Ishikawa (cell line): ENCODE results near the gene CFAP157.

Source experiments
- CEBPB ChIP-seq: IDR thresholded peaks from 2 replicates; pipeline ENCODE4 v1.6.1; 2012
- CREB1 ChIP-seq: IDR thresholded peaks from 2 replicates; pipeline ENCODE4 v1.6.1; 2012; ENCODE audit warnings: low read depth
- EGR1 ChIP-seq: IDR thresholded peaks from 2 replicates; pipeline ENCODE4 v1.6.1; 2012
- EP300 ChIP-seq: IDR thresholded peaks from 2 replicates; pipeline ENCODE4 v1.6.1; 2012; ENCODE audit warnings: borderline replicate concordance
- FOXM1 ChIP-seq: IDR thresholded peaks from 2 replicates; pipeline ENCODE4 v1.6.1; 2012; ENCODE audit warnings: low read depth, borderline replicate concordance
- NFIC ChIP-seq: IDR thresholded peaks from 2 replicates; pipeline ENCODE4 v1.6.1; 2012
- RAD21 ChIP-seq: IDR thresholded peaks from 2 replicates; pipeline ENCODE4 v1.6.1; 2012; ENCODE audit warnings: low read depth
- REST ChIP-seq: IDR thresholded peaks from 2 replicates; pipeline ENCODE4 v1.6.1; 2012; ENCODE audit warnings: low read depth, mild to moderate bottlenecking
- TAF1 ChIP-seq: IDR thresholded peaks from 2 replicates; pipeline ENCODE4 v1.6.1; 2012; ENCODE audit warnings: low read depth, mild to moderate bottlenecking
- TCF12 ChIP-seq: IDR thresholded peaks from 2 replicates; pipeline ENCODE4 v1.6.1; 2012; ENCODE audit warnings: low read depth
- TEAD4 ChIP-seq: IDR thresholded peaks from 2 replicates; pipeline ENCODE4 v1.6.1; 2012
- YY1 ChIP-seq: IDR thresholded peaks from 2 replicates; pipeline ENCODE4 v1.6.1; 2012; ENCODE audit warnings: low read depth
- ZBTB7A ChIP-seq: IDR thresholded peaks from 2 replicates; pipeline ENCODE4 v1.6.1; 2012; ENCODE audit warnings: low read depth
- TF ChIP-seq, protein P1 (sequence below): IDR thresholded peaks from 2 replicates; pipeline ENCODE4 v1.6.1; 2012
- TF ChIP-seq, protein P2 (sequence below): IDR thresholded peaks from 2 replicates; pipeline ENCODE4 v1.6.1; 2012

Gene CFAP157

GRCh38 chr9:127706836-127707241 is at the start of gene CFAP157:
Gene CFAP157 (plus strand): TSS chr9:127706988. CDS start chr9:127707032, 44 bp downstream.
- no peak for TF ChIP-seq YY1
- no peak for TF ChIP-seq REST
- no peak for TF ChIP-seq EGR1
- TF ChIP-seq ZBTB7A = no peak
- TF ChIP-seq RAD21 = no peak

GRCh38 chr9:127658428-127658827 is 48.4 kb upstream of the CFAP157 start:
- TF ChIP-seq RAD21 (no peak), CEBPB (no peak), REST (no peak), EP300 (no peak), EGR1 (no peak), FOXM1 (no peak), TCF12 (no peak)

DNA sequence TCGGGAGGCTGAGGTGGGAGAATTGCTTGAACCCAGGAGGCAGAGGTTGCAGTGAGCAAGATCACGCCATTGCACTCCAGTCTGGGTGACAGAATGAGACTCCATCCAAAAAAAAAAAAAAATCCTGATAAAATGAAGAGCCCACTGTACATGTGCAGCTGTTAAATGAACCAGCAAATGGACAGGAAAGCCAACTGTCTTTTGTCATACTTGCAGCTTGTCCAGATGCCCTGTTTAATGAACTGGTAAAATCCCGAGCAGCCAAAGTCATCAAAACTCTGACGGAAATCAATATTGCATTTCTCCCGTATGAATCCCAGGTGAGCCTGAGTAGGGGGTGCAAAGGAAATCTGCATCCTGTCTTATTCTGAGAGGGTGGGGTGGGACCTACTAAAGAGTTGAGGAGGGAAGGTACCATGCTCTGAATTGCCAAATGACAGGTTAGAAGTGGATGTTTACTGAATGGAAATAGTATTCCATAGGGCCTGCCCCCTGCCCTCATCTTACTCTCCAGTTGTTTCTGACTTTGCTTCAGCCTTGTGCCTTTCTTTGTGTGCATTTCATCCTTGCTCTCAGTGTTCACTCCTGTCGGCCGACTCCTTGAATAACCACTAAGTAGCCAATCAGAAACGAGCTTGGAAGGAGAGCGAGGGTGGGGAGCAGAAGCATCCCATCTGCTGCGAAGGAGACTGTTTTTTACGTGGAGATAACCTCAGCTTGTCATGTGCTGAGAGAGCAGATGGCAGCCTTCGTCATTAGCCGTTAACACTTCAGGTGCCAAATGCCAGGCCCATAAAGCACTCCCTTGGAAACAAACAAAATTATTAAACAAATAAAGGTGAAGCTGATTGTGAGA is 45.7 kb upstream of the CFAP157 start:
- TF ChIP-seq EP300 (no peak), EGR1 (no peak), CEBPB (no peak), TCF12 (no peak), RAD21 (no peak), YY1 (no peak), REST (no peak), CREB1 (no peak), TEAD4 (no peak), NFIC (no peak), FOXM1 (no peak), ZBTB7A (no peak), TAF1 (no peak)
- TF ChIP-seq, protein P1, sequence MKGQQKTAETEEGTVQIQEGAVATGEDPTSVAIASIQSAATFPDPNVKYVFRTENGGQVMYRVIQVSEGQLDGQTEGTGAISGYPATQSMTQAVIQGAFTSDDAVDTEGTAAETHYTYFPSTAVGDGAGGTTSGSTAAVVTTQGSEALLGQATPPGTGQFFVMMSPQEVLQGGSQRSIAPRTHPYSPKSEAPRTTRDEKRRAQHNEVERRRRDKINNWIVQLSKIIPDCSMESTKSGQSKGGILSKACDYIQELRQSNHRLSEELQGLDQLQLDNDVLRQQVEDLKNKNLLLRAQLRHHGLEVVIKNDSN = no peak
- TF ChIP-seq, protein P2, sequence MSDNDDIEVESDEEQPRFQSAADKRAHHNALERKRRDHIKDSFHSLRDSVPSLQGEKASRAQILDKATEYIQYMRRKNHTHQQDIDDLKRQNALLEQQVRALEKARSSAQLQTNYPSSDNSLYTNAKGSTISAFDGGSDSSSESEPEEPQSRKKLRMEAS = no peak

- TF ChIP-seq FOXM1 (no peak), YY1 (no peak), ZBTB7A (no peak), TCF12 (no peak), TEAD4 (no peak), EGR1 (no peak), TAF1 (no peak), RAD21 (no peak), NFIC (no peak), CREB1 (no peak), EP300 (no peak), REST (no peak), CEBPB (no peak)
- TF ChIP-seq, protein P2 = no peak
- TF ChIP-seq, protein P1 = no peak
These were observed 44.2 kb upstream of the CFAP157 start for GRCh38 chr9:127662617-127663016.
